GM12878 (cell line): ENCODE results near the gene FAM210A. TPM values are rescaled to one million over a fixed set of nuclear protein-coding genes. Genes with fewer than 3 reads are reported as not detected.
"Not testable (repeated sequence)": the region's sequence is repeated elsewhere in the genome, so short reads cannot be mapped to it uniquely, and the experiment has no call there.

ENCODE experiments used
- ATAC-seq: fragments of 200-7000 bp; cut with Tn5 transposase; 3 replicates; pipeline ENCODE4 v1.9.1; 2020; ENCODE audit warnings: mild to moderate bottlenecking, moderate library complexity
- BruUV-seq: library from RNA; stranded (reverse); fragments of 400-500 nt; replicated peaks from 2 replicates; lab custom pipeline; 2021; lab: Mats Ljungman, UMichigan
- CTCF ChIA-PET: fragments of 300-600 bp; sonication (Branson Sonifier 250); formaldehyde crosslinking; extraction: SDS; loops from one replicate; lab custom pipeline; 2021; ENCODE audit warnings: inconsistent platforms; lab: Yijun Ruan, JAX
- POLR2A ChIA-PET: fragments of 350-600 bp; formaldehyde crosslinking; extraction: SDS; loops from one replicate; lab custom pipeline; 2021; ENCODE audit warnings: inconsistent platforms; lab: Charles Lee
- RAD21 ChIA-PET: fragments of 300-600 bp; sonication (Branson Sonifier 250); formaldehyde crosslinking; loops from one replicate; lab custom pipeline; 2023; ENCODE audit warnings: antibody characterized with exemption; ENCODE audit not compliant: unreplicated experiment; lab: Charles Lee
- SMC1A ChIA-PET: fragments of 300-600 bp; sonication (Branson Sonifier 250); formaldehyde crosslinking; loops from one replicate; lab custom pipeline; 2023; ENCODE audit not compliant: unreplicated experiment, uncharacterized antibody; lab: Charles Lee
- DNase-seq: peaks from one replicate; pipeline ENCODE4 v3.0.0-alpha.2; 2011; ENCODE audit warnings: low read depth, low spot score
- FAIRE-seq: peaks from 3 replicates; lab custom pipeline; 2011; peaks lifted over from hg19 to GRCh38; lab: Jason Lieb, UNC
- H2AFZ ChIP-seq: 2 replicates; pipeline ENCODE4 v1.6.0; 2011; ENCODE audit warnings: low read depth, low read length, control low read depth; ENCODE audit not compliant: control insufficient read depth
- H3K27ac ChIP-seq: 2 replicates; pipeline ENCODE4 v1.5.1; 2011; ENCODE audit warnings: control low read depth; ENCODE audit not compliant: control insufficient read depth, insufficient read depth
- H3K27me3 ChIP-seq, 2 experiments: replicated peaks in 1 of 2; 2 replicates each; pipeline versions ENCODE4 v1.6.0 to v1.6.1; 2011; ENCODE audit warnings: low read length in 1 of 2; ENCODE audit not compliant: control insufficient read depth in 2 of 2, insufficient read depth in 2 of 2
- H3K36me3 ChIP-seq, 2 experiments: 2 replicates each; pipeline ENCODE4 v1.5.1; 2011; ENCODE audit warnings: low read length in 1 of 2; ENCODE audit not compliant: control insufficient read depth in 2 of 2, insufficient read depth in 2 of 2
- H3K4me1 ChIP-seq: 2 replicates; pipeline ENCODE4 v1.6.1; 2011; ENCODE audit warnings: mild to moderate bottlenecking, low read length, moderate library complexity, mixed read lengths; ENCODE audit not compliant: control insufficient read depth, insufficient read depth
- H3K4me2 ChIP-seq: 2 replicates; pipeline ENCODE4 v1.6.0; 2011; ENCODE audit warnings: control low read depth; ENCODE audit not compliant: control insufficient read depth, insufficient read depth
- H3K4me3 ChIP-seq: fragments of 200-600 bp; sonication (generic); 2 replicates; pipeline ENCODE4 v1.5.1; 2016
- H3K79me2 ChIP-seq: 2 replicates; pipeline ENCODE4 v1.6.0; 2011; ENCODE audit warnings: low read length; ENCODE audit not compliant: control insufficient read depth, insufficient read depth
- H3K9ac ChIP-seq: 2 replicates; pipeline ENCODE4 v1.8.0; 2011; ENCODE audit warnings: low read length, control low read depth, mixed read lengths; ENCODE audit not compliant: control insufficient read depth, insufficient read depth
- H3K9me3 ChIP-seq: replicated peaks from 3 replicates; pipeline ENCODE4 v1.5.1; 2011; ENCODE audit warnings: mild to moderate bottlenecking, low read length; ENCODE audit not compliant: control insufficient read depth, insufficient read depth
- H4K20me1 ChIP-seq: 2 replicates; pipeline ENCODE4 v1.6.0; 2011; ENCODE audit not compliant: control insufficient read depth, insufficient read depth
- KLF5 ChIP-seq: fragments of 450-650 bp; IDR thresholded peaks from 2 replicates; pipeline ENCODE4 v1.6.1; 2014; ENCODE audit warnings: mild to moderate bottlenecking; ENCODE audit not compliant: partially characterized antibody
- ZBTB40 ChIP-seq: fragments of 450-650 bp; IDR thresholded peaks from 2 replicates; pipeline ENCODE4 v1.6.1; 2016; ENCODE audit warnings: mild to moderate bottlenecking, moderate library complexity, borderline replicate concordance
- ZNF622 ChIP-seq: fragments of 450-650 bp; IDR thresholded peaks from 2 replicates; pipeline ENCODE4 v1.6.1; 2017; ENCODE audit warnings: mild to moderate bottlenecking, inconsistent platforms
- WGBS: methylation state at CpG from one replicate; pipeline ENCODE4 v1.1.6; 2016; ENCODE audit warnings: low lambda C conversion rate; ENCODE audit not compliant: insufficient replicate concordance, insufficient coverage; ENCODE audit errors: missing lambda C conversion rate; 5-methylcytosine and 5-hydroxymethylcytosine counted together
- in situ Hi-C: fragments of 300-500 bp; cut with MboI; formaldehyde crosslinking; loops from 9 replicates; pipeline ENCODE4 v1.14.3; 2018; ENCODE audit warnings: mixed read lengths
- intact Hi-C: fragments of 100-400 bp; cut with micrococcal nuclease; formaldehyde crosslinking; loops from one replicate; pipeline ENCODE4 v1.14.2; 2022; ENCODE audit not compliant: unreplicated experiment
- polyA plus RNA-seq, 11 experiments: library from polyadenylated mRNA; depleted of rRNA in 4 of 11; unstranded in 6 of 11; stranded (reverse) in 5 of 11; fragments of >200 nt; fragmentation: Nextera tagmentation in 4 of 11; fragmentation: Illumina TruSeq in 1 of 11; extraction: Ambion mirVana in 4 of 11; extraction: Trizol in 1 of 11; gene quantifications; 1 replicate in 1 of 11; 2 replicates in 10 of 11; pipeline versions ENCODE4 v1.2.1 to v1.2.3, GENCODE V29; 2011 to 2016; ENCODE audit warnings: inconsistent platforms in 2 of 11, missing spikeins in 2 of 11, low read depth in 1 of 11
- total RNA-seq, 4 experiments: library from RNA; depleted of rRNA in 3 of 4; stranded (reverse); fragments of >200 nt in 3 of 4; fragmentation: Illumina TruSeq in 1 of 4; extraction: Trizol in 1 of 4; gene quantifications; 2 replicates each; pipeline versions ENCODE4 v1.2.1 to v1.2.3, GENCODE V29; 2013 to 2021

Gene FAM210A
- total and polyA plus RNA-seq, 10 of the 15 experiments (the other 5 are each of a cell fraction or from before 2014, with no cell fraction given): 10.3 to 56.3 (median 17.7) TPM

- no peak overlapping the region for H3K4me3 ChIP-seq
- H3K27ac ChIP-seq: no peak overlapping the region
- ChIA-PET SMC1A (interaction anchor here (0.6 kb wide), 1 partner anchor 500 kb away, joined by 4 read pairs; no protein-coding TSS in a partner anchor), RAD21 (no interaction called here), CTCF (no interaction called here), POLR2A (no interaction called here)
- no peak for FAIRE-seq
- no peak overlapping the region for H3K9ac ChIP-seq
- no peak for DNase-seq
- in situ Hi-C loops: no loop called here
- no peak for ATAC-seq
- 97% methylated on average over 3 of the region's 3 CpGs for WGBS
- intact Hi-C loops: no loop called here
- no peak overlapping the region for H2AFZ ChIP-seq
- TF ChIP-seq KLF5 (no peak), ZNF622 (no peak), ZBTB40 (no peak)
- no peaks in the 10 kb centered on the region for H3K4me1 ChIP-seq
- no peak overlapping the region for H3K4me2 ChIP-seq
- no peaks in the 10 kb centered on the region for H3K27me3 ChIP-seq
- H3K9me3 ChIP-seq: peaks cover 26% of the 10 kb centered on the region
- BruUV-seq: no TSS peak
- H3K79me2 ChIP-seq: peaks cover 13% of the 10 kb centered on the region
- H3K36me3 ChIP-seq: no peaks in the 10 kb centered on the region
- no peaks in the 10 kb centered on the region for H4K20me1 ChIP-seq
Measured at GRCh38 chr18:13696961-13697360, 29.4 kb downstream of the FAM210A start.

- H3K4me1 ChIP-seq, intact Hi-C loops, H3K9ac ChIP-seq, H3K27ac ChIP-seq, FAIRE-seq, H2AFZ ChIP-seq, DNase-seq, H3K4me2 ChIP-seq, CTCF ChIA-PET, ATAC-seq, RAD21 ChIA-PET, BruUV-seq, in situ Hi-C loops, POLR2A ChIA-PET, H3K27me3 ChIP-seq, H3K4me3 ChIP-seq, H3K36me3 ChIP-seq, SMC1A ChIA-PET, H4K20me1 ChIP-seq: not testable (repeated sequence)
- WGBS: 92% methylated on average over 5 of the region's 5 CpGs
- Histone ChIP-seq H3K79me2 (peaks cover 13% of the 10 kb centered on the region), H3K9me3 (peaks cover 11% of the 10 kb centered on the region)
Measured at GRCh38 chr18:13695337-13695736, 31.0 kb downstream of the FAM210A start.

GRCh38 chr18:13690060-13690459 is 36.3 kb downstream of the FAM210A start:
- RAD21 ChIA-PET, H4K20me1 ChIP-seq, H3K4me2 ChIP-seq, H2AFZ ChIP-seq, CTCF ChIA-PET, H3K4me1 ChIP-seq, in situ Hi-C loops, H3K27ac ChIP-seq, BruUV-seq, ATAC-seq, intact Hi-C loops, H3K79me2 ChIP-seq, H3K27me3 ChIP-seq, H3K4me3 ChIP-seq, DNase-seq, H3K9me3 ChIP-seq, FAIRE-seq, H3K36me3 ChIP-seq, H3K9ac ChIP-seq, SMC1A ChIA-PET, POLR2A ChIA-PET: not testable (repeated sequence)
- WGBS: 87% methylated on average over 9 of the region's 9 CpGs
